ENCODE data around the gene NUP50.

Gene NUP50

DNA sequence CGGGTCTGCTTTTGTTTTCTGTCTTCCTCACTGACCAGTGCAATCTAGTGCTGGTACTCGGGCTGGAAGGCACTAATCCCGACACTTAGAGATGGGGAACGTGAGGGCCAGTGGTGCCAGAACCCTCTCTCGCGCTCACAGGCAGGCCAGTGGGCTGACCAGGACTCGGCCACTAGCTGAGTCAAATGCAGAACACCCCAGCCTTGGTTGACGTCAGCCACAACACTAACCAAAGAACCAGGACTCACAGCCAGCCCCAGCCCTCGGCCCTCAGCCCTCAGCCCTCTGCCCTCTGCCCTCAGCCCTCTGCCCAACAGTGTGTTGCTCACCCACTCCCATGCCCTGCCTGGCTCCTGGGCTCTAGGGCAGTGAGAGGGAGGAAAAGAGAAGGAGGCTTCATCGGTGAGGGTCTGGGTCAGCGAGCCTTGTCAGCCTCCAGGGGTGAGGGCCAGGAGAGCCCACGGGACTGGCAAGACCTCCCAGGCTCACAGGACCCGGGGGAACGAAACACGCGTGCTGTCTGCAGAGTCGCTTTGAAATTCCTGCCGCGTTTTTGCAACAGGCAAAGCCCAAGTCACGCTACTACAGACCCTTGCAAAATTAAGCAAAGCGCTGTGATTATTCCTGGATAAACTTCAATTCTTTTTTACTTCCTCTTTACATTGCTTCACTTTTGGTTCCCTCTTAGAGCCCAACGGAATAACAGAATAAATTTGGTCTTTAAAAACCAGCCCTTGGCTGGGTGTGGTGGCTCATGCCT is 49.4 kb downstream of the NUP50 start:
- H3K4me3 ChIP-seq = no peak overlapping the region
- in situ Hi-C loops (cut with MboI; ENCODE audit: low sequenced_read_pairs) = no loop called here
- DNase-seq (ENCODE audit: low spot score in 2 of 2) = no peak

DNA sequence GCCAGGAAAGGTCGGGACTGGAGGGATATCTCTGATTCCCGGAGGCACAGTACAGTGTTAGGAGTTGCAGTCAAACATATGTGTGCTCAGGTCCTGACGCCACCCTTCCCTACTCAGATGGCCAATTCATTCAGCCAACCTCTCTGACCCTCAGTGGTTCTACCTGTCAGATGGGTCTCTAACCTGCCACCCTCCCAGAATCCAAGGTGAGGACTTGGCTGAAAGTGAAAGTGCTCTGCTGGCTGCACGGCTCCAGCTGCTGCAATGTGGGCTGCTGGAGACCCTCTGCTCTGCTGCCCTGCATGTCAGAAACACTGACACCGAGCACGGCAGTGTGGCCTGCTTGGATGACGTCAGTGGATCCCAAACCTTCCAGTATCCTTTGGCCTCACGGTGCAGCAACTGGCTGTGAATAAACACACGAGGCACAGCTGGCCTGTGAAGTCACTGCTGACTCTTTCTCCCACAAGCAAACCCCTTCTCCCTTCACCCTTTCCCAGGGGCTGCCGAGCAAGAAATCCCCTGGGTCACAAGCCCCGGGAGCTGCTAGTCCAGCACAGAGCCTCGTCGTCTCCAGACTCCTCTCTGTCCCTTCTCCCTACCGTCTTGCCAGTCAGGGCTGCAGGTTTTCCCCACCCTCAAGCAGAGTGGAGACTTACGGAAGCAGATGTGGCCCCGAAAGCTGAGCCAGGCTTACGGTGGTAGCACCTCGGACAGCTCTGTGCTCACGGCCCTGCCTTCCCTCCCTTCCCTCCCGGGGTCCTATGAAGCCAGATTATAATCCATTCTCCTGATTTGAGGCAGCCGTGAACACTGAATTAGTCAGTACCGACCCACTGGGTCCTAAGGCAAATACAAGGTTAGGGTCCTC is 52.6 kb downstream of the NUP50 start:
- H3K36me3 ChIP-seq (replicated peaks) = no peaks in the 10 kb centered on the region
- no peaks in the 10 kb centered on the region; the same call in 1 of the 2 replicates for H3K4me1 ChIP-seq
- DNase-seq (ENCODE audit: low spot score in 2 of 2) = no peak
- H3K4me3 ChIP-seq = no peak overlapping the region
- no peaks in the 10 kb centered on the region for H3K27me3 ChIP-seq (ENCODE audit: low read depth)
- no peaks in the 10 kb centered on the region for H3K9me3 ChIP-seq
- in situ Hi-C loops (cut with MboI; ENCODE audit: low sequenced_read_pairs) = no loop called here

More for the DNA sequence above, 49.4 kb downstream of the NUP50 start:
- Histone ChIP-seq H3K36me3 (replicated peaks) (no peaks in the 10 kb centered on the region), H3K4me1 (no peaks in the 10 kb centered on the region), H3K9me3 (no peaks in the 10 kb centered on the region), H3K27me3 (ENCODE audit: low read depth) (no peaks in the 10 kb centered on the region)

GRCh38 chr22:45217345-45217744 is 53.6 kb downstream of the NUP50 start:
- no peak overlapping the region for H3K4me3 ChIP-seq
- H3K27me3 ChIP-seq (ENCODE audit: low read depth) = no peaks in the 10 kb centered on the region
- no peaks in the 10 kb centered on the region for H3K9me3 ChIP-seq
- in situ Hi-C loops (cut with MboI; ENCODE audit: low sequenced_read_pairs) = no loop called here
- no peaks in the 10 kb centered on the region for H3K36me3 ChIP-seq (replicated peaks)
- no peak for DNase-seq (ENCODE audit: low spot score in 2 of 2)
- H3K4me1 ChIP-seq = no peaks in the 10 kb centered on the region; the same call in 1 of the 2 replicates

DNA sequence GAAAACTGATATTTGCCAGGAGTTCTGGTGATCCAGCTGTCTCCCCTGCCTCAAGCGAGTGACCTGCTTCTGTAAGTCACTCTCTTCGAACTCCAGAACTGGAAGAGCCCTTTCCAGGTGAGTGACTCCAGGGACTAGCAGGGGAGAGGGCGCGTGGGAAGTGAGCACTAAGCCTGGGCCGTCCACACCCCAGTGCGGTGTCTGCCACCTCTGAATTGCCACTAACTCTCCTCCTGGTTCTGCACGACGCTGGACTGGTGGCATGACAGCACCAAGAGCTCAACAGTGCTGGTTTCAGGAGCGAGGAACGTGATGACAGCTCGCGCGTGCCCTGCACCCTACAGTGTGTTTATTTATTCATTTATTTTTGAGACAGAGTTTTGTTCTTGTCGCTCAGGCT is 54.1 kb downstream of the NUP50 start:
- H3K4me3 ChIP-seq = no peak overlapping the region
- no peak for DNase-seq (ENCODE audit: low spot score in 2 of 2)
- H3K9me3 ChIP-seq = no peaks in the 10 kb centered on the region
- H3K4me1 ChIP-seq = no peaks in the 10 kb centered on the region; the same call in 1 of the 2 replicates
- in situ Hi-C loops (cut with MboI; ENCODE audit: low sequenced_read_pairs) = no loop called here
- H3K36me3 ChIP-seq (replicated peaks) = no peaks in the 10 kb centered on the region
- no peaks in the 10 kb centered on the region for H3K27me3 ChIP-seq (ENCODE audit: low read depth)

- in situ Hi-C loops (cut with MboI; ENCODE audit: low sequenced_read_pairs) = no loop called here
- H3K36me3 ChIP-seq (replicated peaks) = no peaks in the 10 kb centered on the region
- H3K9me3 ChIP-seq = no peaks in the 10 kb centered on the region
- H3K27me3 ChIP-seq (ENCODE audit: low read depth) = no peaks in the 10 kb centered on the region
- peak in 1 of 2 experiments; percentile 22 for DNase-seq (ENCODE audit: low spot score in 2 of 2)
- H3K4me1 ChIP-seq = no peaks in the 10 kb centered on the region; the same call in 1 of the 2 replicates
- H3K4me3 ChIP-seq = no peak overlapping the region
Observed at GRCh38 chr22:45218976-45219375, 55.3 kb downstream of the NUP50 start.

- no peaks in the 10 kb centered on the region; the same call in 1 of the 2 replicates for H3K4me1 ChIP-seq
- no peak for DNase-seq (ENCODE audit: low spot score in 2 of 2)
- H3K27me3 ChIP-seq (ENCODE audit: low read depth) = no peaks in the 10 kb centered on the region
- no peak overlapping the region for H3K4me3 ChIP-seq
- H3K36me3 ChIP-seq (replicated peaks) = no peaks in the 10 kb centered on the region
- H3K9me3 ChIP-seq = no peaks in the 10 kb centered on the region
- in situ Hi-C loops (cut with MboI; ENCODE audit: low sequenced_read_pairs) = no loop called here
Observed at GRCh38 chr22:45221201-45221600, 57.5 kb downstream of the NUP50 start.

GRCh38 chr22:45223304-45224117 is 59.8 kb downstream of the NUP50 start:
- in situ Hi-C loops (cut with MboI; ENCODE audit: low sequenced_read_pairs) = no loop called here

GRCh38 chr22:45224331-45224730 is 60.6 kb downstream of the NUP50 start:
- no peaks in the 10 kb centered on the region for H3K27me3 ChIP-seq (ENCODE audit: low read depth)
- no peaks in the 10 kb centered on the region for H3K36me3 ChIP-seq (replicated peaks)
- DNase-seq (ENCODE audit: low spot score in 2 of 2) = no peak
- no peaks in the 10 kb centered on the region for H3K9me3 ChIP-seq
- H3K4me1 ChIP-seq = no peaks in the 10 kb centered on the region; the same call in 1 of the 2 replicates
- no peak overlapping the region for H3K4me3 ChIP-seq
- in situ Hi-C loops (cut with MboI; ENCODE audit: low sequenced_read_pairs) = no loop called here

More at GRCh38 chr22:45223304-45224117, 59.8 kb downstream of the NUP50 start:
- DNase-seq (ENCODE audit: low spot score in 2 of 2) = no peak
- Histone ChIP-seq H3K4me1 (no peaks in the 10 kb centered on the region; the same call in 1 of the 2 replicates), H3K4me3 (no peak overlapping the region), H3K27me3 (ENCODE audit: low read depth) (no peaks in the 10 kb centered on the region), H3K9me3 (no peaks in the 10 kb centered on the region), H3K36me3 (replicated peaks) (no peaks in the 10 kb centered on the region)

GRCh38 chr22:45224988-45225731 is 61.4 kb downstream of the NUP50 start:
- H3K4me3 ChIP-seq = no peak overlapping the region
- in situ Hi-C loops (cut with MboI; ENCODE audit: low sequenced_read_pairs) = no loop called here
- H3K27me3 ChIP-seq (ENCODE audit: low read depth) = no peaks in the 10 kb centered on the region
- no peak for DNase-seq (ENCODE audit: low spot score in 2 of 2)
- H3K4me1 ChIP-seq = no peaks in the 10 kb centered on the region
- no peaks in the 10 kb centered on the region for H3K9me3 ChIP-seq
- H3K36me3 ChIP-seq (replicated peaks) = no peaks in the 10 kb centered on the region

DNA sequence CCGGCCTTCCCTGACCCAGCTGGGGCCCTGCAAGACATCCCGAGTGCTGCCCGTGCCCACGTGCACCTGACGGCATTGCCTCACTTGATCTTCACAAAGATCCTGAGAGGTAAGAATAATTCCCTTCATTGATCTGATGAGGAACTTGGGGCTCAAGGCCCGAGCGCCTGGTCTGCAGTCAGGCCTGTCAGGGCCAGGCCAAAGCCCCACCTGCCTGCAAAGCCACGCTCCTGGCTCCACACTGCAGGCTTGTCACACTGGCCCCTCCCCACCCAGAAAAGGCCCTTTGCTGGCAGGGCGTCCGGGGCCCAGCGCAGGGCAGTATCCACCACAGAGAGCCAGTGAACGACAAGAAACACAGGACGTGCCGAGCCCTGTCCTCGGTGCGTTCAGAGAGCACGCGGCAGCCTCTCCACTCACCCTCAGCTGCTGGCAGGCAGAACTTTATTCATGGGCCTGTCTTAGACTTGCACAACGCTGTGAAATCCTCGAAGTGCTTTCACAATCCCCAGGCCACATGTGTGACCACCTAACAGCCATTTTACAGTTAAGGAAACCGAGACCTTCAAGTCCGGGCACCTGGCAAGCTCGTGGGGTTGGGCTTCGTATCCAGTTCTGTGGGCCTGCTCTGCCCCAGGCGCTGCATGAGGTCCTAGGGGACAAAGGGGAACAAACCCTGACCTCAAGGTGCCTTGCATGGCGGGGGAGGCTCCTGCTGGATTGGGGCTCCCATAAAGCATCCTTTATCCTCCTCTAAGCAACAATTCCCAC is 62.2 kb downstream of the NUP50 start:
- no peak overlapping the region for H3K4me3 ChIP-seq
- H3K36me3 ChIP-seq (replicated peaks) = no peaks in the 10 kb centered on the region
- no peaks in the 10 kb centered on the region for H3K9me3 ChIP-seq
- no peaks in the 10 kb centered on the region for H3K27me3 ChIP-seq (ENCODE audit: low read depth)
- H3K4me1 ChIP-seq = no peaks in the 10 kb centered on the region
- DNase-seq (ENCODE audit: low spot score in 2 of 2) = no peak
- in situ Hi-C loops (cut with MboI; ENCODE audit: low sequenced_read_pairs) = no loop called here

DNA sequence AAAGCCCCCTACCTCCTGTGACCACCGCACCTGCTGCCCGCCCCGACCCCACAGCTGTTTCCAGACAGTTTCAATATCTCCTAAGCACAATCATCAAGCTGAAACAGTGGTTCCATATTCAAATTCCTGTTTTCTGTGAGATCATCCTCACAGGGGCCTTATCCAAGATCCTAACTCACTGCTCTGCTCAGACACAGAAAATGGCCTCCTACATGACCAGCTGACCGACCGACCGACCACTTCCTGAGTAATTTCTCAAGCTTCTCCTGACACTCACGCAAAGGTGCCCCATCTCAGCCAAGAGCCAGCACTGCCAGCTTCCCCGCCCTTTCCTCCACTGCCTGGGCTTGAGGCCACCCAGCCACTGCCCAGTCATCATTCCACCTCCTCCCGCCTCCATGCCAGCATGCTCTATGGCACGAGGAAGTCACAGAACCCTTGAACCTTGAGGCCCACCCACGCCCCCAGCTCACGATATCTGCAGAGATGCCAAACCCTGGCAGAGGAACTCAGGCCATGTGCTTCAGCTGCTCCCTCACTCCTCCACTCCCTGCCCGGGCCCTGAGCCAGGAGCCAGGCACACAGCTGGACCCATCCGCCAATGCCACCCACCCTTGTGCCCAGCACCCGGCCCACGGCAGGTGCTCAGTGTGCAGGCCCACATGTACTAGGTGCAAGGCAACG is 62.9 kb downstream of the NUP50 start:
- in situ Hi-C loops (cut with MboI; ENCODE audit: low sequenced_read_pairs) = no loop called here
- Histone ChIP-seq H3K9me3 (no peaks in the 10 kb centered on the region), H3K4me1 (no peaks in the 10 kb centered on the region), H3K4me3 (no peak overlapping the region), H3K36me3 (replicated peaks) (no peaks in the 10 kb centered on the region), H3K27me3 (ENCODE audit: low read depth) (no peaks in the 10 kb centered on the region)
- no peak for DNase-seq (ENCODE audit: low spot score in 2 of 2)
